Gastrocnemius medialis (tissue), 4 donors: ENCODE data around the gene CHRNA10. TPM values are rescaled to one million over a fixed set of nuclear protein-coding genes. Genes with fewer than 3 reads are reported as not detected.

ENCODE experiments used
- ATAC-seq, 2 donors: fragments of 150-250 bp; one replicate each; pipeline ENCODE4 v1.9.1; 2016
- DNase-seq, 2 donors: peaks; one replicate each; pipeline ENCODE4 v3.0.0-alpha.2; 2019
- H3K27ac ChIP-seq, 4 donors: fragments of 200-600 bp; sonication (generic); 1 replicate in 1 of 4; 2 replicates in 3 of 4; pipeline ENCODE4 v1.5.1; 2016 to 2018; ENCODE audit warnings: mild to moderate bottlenecking in 2 of 4, moderate library complexity in 1 of 4
- H3K27me3 ChIP-seq, 3 donors: fragments of 200-600 bp; sonication (generic) in 2 of 3; 1 replicate in 1 of 3; 2 replicates in 2 of 3; pipeline versions ENCODE4 v1.5.1 to v1.6.0; 2016 to 2019; ENCODE audit warnings: mild to moderate bottlenecking in 1 of 3, moderate library complexity in 1 of 3
- H3K36me3 ChIP-seq, 2 donors: fragments of 200-600 bp; sonication (generic) in 1 of 2; one replicate each; pipeline ENCODE4 v1.5.1; 2017 to 2018
- H3K4me1 ChIP-seq, 2 donors: fragments of 200-600 bp; sonication (generic) in 1 of 2; one replicate each; pipeline ENCODE4 v1.5.1; 2016 to 2017; ENCODE audit warnings: mild to moderate bottlenecking in 2 of 2
- H3K4me3 ChIP-seq, 4 donors: fragments of 200-600 bp; sonication (generic) in 3 of 4; 1 replicate in 1 of 4; 2 replicates in 3 of 4; pipeline ENCODE4 v1.5.1; 2016 to 2019; ENCODE audit warnings: mild to moderate bottlenecking in 2 of 4
- H3K9me3 ChIP-seq, 3 donors: fragments of 200-600 bp; sonication (generic) in 2 of 3; 1 replicate in 1 of 3; 2 replicates in 2 of 3; pipeline ENCODE4 v1.5.1; 2016 to 2019
- POLR2A ChIP-seq, 2 donors: fragments of 450-650 bp; IDR thresholded peaks; one replicate each; pipeline ENCODE4 v1.6.1; 2017; ENCODE audit warnings: antibody characterized with exemption in 2 of 2, mild to moderate bottlenecking in 2 of 2, moderate library complexity in 2 of 2
- in situ Hi-C, 4 donors: fragments of 200-750 bp; cut with MboI; loops; one replicate each; pipeline versions ENCODE4 v1.15.0 to v1.8.0; 2017; ENCODE audit warnings: low sequenced_read_pairs in 4 of 4
- intact Hi-C: fragments of 100-400 bp; cut with DNase I; formaldehyde crosslinking; loops from one replicate; pipeline ENCODE4 v1.15.1; 2023; ENCODE audit warnings: low total_unique reads
- total RNA-seq, 4 donors: library from RNA; depleted of rRNA; stranded (reverse); fragments of >200 nt; gene quantifications; one replicate each; pipeline versions ENCODE4 v1.1.0 to v1.2.3, GENCODE V29; 2016
- TF ChIP-seq, protein P1 (sequence below), 5 experiments: fragments of 450-650 bp in 3 of 5; fragments of 200-600 bp in 2 of 5; sonication (generic) in 2 of 5; IDR thresholded peaks in 4 of 5; conservative IDR thresholded peaks in 1 of 5; 1 replicate in 4 of 5; 2 replicates in 1 of 5; pipeline ENCODE4 v1.5.1; 2016 to 2019; ENCODE audit warnings: antibody characterized with exemption in 5 of 5, mild to moderate bottlenecking in 3 of 5, moderate library complexity in 3 of 5

CHRNA10 gene
- total RNA-seq, 4 donors from 2014 or later, result 0.24 to 3.3 TPM; not detected in 2

DNA sequence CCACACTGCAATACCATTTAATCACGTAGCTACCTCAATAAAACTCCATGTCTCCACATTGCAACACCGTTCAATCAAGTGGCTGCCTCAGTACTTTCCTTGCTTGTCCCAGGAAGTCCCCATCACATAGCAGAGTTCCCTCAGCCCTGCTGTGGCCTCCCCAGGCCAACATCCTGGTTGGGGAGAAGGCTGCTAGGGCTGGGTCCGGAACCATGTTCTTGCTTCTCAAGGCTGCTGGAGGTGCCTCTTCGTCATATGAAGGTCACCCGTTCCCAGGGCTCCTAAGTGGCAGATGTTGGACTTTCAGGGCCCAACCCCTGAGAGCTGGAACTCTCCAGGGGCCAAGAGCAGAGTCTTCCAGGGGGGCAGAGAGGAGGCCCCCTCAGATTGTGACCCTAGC lies 32.7 kb downstream of the CHRNA10 start:
- intact Hi-C loops, result no loop called here
- in situ Hi-C loops, result no loop called here
- H3K4me1 ChIP-seq, result peaks cover 10 to 13% of the 10 kb centered on the region in 2 donors
- TF ChIP-seq, protein P1, sequence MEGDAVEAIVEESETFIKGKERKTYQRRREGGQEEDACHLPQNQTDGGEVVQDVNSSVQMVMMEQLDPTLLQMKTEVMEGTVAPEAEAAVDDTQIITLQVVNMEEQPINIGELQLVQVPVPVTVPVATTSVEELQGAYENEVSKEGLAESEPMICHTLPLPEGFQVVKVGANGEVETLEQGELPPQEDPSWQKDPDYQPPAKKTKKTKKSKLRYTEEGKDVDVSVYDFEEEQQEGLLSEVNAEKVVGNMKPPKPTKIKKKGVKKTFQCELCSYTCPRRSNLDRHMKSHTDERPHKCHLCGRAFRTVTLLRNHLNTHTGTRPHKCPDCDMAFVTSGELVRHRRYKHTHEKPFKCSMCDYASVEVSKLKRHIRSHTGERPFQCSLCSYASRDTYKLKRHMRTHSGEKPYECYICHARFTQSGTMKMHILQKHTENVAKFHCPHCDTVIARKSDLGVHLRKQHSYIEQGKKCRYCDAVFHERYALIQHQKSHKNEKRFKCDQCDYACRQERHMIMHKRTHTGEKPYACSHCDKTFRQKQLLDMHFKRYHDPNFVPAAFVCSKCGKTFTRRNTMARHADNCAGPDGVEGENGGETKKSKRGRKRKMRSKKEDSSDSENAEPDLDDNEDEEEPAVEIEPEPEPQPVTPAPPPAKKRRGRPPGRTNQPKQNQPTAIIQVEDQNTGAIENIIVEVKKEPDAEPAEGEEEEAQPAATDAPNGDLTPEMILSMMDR (IDR thresholded peaks at IDR 0.05 in 4 of 5, conservative IDR thresholded peaks at IDR 0.05 in 1 of 5), result no peak
- TF ChIP-seq POLR2A (IDR thresholded peaks at IDR 0.05), result no peak
- no peak overlapping the region for H3K27ac ChIP-seq
- ATAC-seq (no peak), DNase-seq (no peak)
- no peaks in the 10 kb centered on the region for H3K27me3 ChIP-seq
- no peaks in the 10 kb centered on the region for H3K36me3 ChIP-seq
- no peaks in the 10 kb centered on the region for H3K9me3 ChIP-seq
- no peak overlapping the region for H3K4me3 ChIP-seq

DNA sequence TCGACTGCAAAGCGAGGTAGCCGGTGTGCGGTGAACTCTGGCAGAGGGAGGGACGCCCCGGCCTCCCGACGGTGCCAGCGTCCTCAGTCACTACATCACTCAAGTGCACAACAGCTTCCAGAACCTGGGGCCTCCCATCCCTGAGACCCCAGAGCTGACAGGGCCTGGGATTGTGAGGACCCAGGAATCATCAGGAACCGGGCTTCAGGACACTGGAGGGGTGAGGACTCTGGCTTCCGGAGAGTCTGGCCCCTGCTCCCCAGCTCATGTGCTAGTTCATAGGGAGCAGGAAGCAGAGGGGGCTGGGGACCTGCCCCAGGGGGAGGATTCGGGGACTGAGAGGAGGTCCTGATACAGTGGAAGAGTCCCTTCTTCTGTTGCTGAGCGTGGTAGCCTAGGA lies 34.0 kb downstream of the CHRNA10 start:
- Histone ChIP-seq H3K27me3 (no peaks in the 10 kb centered on the region), H3K27ac (no peak overlapping the region), H3K4me3 (no peak overlapping the region), H3K9me3 (no peaks in the 10 kb centered on the region), H3K36me3 (no peaks in the 10 kb centered on the region), H3K4me1 (no peaks in the 10 kb centered on the region)
- no peak for ATAC-seq
- no peak for TF ChIP-seq POLR2A (IDR thresholded peaks at IDR 0.05)
- TF ChIP-seq, protein P1 (IDR thresholded peaks at IDR 0.05 in 4 of 5, conservative IDR thresholded peaks at IDR 0.05 in 1 of 5), result no peak
- in situ Hi-C loops (no loop called here), intact Hi-C loops (no loop called here)
- DNase-seq, result no peak

DNA sequence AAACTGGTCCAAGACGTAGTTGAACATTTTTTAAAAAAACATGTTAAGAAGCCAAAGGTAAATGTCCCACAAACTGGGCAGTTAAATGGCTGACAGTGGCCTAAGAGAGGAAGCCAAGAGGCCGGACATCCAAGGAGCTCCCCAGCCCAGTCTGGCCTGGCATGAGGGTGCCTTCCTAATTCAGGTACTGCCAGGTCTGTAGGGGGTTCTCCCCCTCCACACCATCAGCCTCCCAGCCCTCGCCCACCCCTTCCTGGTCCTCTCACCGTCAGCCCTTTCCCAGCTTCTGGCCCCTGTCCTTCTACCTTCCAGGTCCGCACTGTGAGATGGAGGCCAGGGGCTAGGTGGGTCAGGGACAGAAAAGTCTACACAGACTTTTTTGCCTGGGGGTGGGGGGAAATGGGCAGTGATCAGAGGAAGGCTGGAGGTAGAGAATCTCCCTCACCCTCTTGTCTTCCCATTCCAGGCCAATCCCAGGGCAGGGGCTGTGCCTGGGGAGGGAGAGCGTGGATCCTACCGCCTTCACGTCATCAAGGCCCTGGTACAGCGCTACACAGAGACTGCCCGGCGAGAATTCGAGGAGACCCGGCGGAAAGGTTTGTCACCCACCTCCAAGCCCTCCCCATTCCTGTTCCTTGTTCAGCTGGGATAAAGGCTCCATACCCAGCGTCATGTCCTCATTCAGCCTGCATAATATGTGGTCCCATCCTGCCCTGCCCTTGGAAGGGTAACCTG lies 35.4 kb downstream of the CHRNA10 start:
- Histone ChIP-seq H3K27ac (no peak overlapping the region), H3K36me3 (no peaks in the 10 kb centered on the region), H3K4me3 (no peak overlapping the region), H3K9me3 (no peaks in the 10 kb centered on the region), H3K27me3 (no peaks in the 10 kb centered on the region), H3K4me1 (no peaks in the 10 kb centered on the region)
- DNase-seq (no peak), ATAC-seq (no peak)
- no peak for TF ChIP-seq POLR2A (IDR thresholded peaks at IDR 0.05)
- TF ChIP-seq, protein P1 (IDR thresholded peaks at IDR 0.05 in 4 of 5, conservative IDR thresholded peaks at IDR 0.05 in 1 of 5), result no peak
- intact Hi-C loops (no loop called here), in situ Hi-C loops (no loop called here)

DNA sequence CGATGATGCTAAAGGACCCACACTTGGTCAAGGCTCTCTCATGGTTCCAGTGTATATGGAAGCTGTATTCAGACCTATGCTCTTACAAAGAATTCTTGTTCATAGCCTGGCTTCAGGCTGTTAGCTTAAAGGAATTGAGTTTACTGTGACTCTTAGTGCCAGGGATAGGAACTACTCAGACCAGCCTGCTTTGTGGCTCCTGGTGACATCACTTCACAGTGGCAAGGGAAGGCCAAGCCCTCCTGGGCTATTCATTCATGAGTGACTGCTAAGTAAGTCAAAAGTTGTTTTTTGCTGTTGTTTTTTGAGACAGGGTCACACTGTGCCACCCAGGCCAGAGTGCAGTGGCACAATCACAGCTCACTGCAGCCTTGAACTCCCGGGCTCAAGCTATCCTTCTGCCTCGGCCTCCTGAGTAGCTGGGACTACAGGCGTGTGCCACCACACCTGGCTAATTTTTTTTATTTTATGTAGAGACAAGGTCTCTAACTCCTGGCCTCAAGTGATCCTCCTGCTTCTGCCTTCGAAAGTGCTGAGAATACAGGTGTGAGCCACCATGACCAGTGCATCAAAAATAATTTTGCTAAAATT lies 39.0 kb downstream of the CHRNA10 start:
- in situ Hi-C loops, result no loop called here
- DNase-seq, result no peak
- no peak overlapping the region for H3K27ac ChIP-seq
- no peaks in the 10 kb centered on the region for H3K27me3 ChIP-seq
- H3K4me1 ChIP-seq, result no peaks in the 10 kb centered on the region
- H3K36me3 ChIP-seq, result no peaks in the 10 kb centered on the region
- intact Hi-C loops, result no loop called here
- H3K4me3 ChIP-seq, result no peak overlapping the region
- no peak for ATAC-seq
- H3K9me3 ChIP-seq, result no peaks in the 10 kb centered on the region
- TF ChIP-seq, protein P1 (IDR thresholded peaks at IDR 0.05 in 4 of 5, conservative IDR thresholded peaks at IDR 0.05 in 1 of 5), result no peak
- no peak for TF ChIP-seq POLR2A (IDR thresholded peaks at IDR 0.05)
